SIG-M5 treated with dmso at 0.1 percent for 504 hours (cell line): Measurements from ENCODE around the gene HTR1D.
A peak's percentile ranks its signal among the peaks of the same experiment; 100 is the strongest.

Source experiments
- DNase-seq: peaks from one replicate; lab custom pipeline; 2025; ENCODE audit not compliant: unreplicated experiment; lab: John Stamatoyannopoulos, UW

The HTR1D gene

DNA sequence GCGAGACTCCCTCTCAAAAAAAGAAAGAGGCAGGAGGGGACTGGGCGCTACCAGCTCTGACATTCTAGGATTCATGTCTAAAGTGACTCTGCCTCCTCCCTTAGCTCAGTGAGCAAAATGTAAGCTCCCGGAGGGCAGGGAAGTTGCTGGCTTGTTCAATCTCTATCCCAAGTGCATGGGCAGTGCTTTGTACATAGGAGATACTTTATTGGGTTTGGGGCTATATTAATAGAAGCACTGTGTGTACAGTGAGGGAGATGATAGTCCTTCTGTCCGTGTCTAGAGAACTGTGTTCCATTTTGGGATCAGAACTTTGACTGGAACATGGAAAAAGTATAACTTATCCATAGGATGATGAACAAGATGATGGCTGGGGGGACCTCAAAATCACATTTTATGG is 31.9 kb downstream of the HTR1D start:
- no peak for DNase-seq

DNA sequence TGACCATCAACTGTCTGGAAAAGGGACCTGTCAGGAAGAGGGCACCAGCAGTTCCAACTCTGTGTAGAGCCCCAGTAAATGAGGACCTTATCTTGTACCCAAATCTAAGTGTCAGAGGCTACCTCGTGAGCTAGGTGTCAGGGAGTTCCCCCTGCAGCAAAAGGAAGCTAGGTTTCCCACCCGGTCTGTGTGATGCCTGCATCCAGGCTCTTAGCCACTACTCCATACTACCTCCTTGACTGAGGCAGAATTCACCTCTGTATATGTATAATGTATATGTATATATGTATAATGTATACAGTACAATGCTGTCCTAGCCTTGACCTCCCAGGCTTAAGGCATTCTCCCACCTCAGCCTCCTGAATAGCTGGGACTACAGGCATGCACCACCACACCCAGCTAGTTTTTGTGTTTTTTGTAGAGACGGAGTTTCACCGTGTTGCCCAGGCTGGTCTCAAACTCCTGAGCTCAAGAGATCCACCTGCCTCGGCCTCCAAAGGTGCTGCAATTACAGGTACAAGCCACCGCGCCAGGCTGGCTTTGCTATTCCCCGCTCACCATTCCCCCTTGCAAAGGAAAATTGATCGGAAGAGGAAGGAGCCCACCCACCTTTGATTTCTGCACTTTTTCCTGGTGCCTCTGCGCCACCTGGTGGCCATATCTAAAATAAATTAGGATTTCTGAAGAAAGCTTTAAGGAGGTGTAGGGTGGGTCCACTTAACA is 32.9 kb downstream of the HTR1D start:
- DNase-seq: peak; percentile 19

DNA sequence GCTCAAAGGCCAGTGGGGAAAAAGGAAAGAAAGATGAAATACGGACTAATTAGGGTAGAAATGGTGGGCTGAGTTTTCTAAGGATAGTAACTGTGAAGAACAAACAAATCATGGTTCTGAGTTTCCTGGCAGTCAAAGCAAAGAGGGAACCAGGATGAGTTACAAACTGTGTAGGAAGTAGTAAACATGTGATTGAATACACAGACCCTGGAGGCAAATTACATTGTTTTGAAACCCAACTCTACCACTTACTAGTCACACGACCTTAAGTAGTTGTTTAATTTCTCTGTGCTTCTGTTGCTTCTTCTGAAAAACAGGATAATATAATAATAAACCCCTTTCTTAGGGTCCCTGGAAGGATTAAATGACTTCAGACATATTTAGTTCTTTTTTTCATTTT is 37.4 kb downstream of the HTR1D start:
- DNase-seq: no peak

DNA sequence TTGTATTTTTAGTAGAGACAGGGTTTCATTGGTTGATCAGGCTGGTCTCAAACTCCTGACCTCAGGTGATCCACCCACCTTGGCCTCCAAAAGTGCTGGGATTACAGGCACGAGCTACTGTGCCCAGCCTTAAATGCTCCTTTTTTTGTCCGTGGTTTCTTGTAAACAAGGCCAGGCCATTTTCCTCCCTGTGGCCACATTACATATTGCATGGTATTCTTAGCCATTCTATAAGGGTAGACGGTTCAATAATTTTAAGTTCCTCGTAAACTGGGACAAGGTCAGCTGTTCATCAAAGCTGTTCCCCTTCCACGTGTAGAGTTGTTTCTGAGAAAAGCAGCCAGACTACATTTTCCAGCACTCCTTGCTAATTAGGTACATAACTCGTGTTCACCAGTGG is 38.4 kb downstream of the HTR1D start:
- peak; percentile 22 for DNase-seq

DNA sequence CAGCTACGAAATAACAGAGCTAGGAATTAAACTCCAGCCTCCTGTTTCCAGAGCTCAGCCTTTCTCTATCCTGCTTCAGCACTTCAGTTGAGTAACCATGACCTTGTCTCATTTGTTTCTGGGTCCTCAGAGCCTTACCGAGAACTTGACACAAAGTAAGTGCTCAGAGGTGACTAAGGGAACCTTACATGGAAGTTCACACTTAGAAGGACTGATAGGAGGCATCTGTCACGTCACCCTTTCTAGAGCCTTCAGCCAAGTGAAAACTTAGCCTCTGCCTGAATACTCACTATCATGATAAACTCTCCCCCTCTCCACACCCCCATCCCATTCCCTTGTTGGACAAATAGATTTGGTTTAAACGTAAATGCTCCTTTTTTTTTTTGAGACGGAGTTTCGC is 38.9 kb downstream of the HTR1D start:
- DNase-seq: no peak

DNA sequence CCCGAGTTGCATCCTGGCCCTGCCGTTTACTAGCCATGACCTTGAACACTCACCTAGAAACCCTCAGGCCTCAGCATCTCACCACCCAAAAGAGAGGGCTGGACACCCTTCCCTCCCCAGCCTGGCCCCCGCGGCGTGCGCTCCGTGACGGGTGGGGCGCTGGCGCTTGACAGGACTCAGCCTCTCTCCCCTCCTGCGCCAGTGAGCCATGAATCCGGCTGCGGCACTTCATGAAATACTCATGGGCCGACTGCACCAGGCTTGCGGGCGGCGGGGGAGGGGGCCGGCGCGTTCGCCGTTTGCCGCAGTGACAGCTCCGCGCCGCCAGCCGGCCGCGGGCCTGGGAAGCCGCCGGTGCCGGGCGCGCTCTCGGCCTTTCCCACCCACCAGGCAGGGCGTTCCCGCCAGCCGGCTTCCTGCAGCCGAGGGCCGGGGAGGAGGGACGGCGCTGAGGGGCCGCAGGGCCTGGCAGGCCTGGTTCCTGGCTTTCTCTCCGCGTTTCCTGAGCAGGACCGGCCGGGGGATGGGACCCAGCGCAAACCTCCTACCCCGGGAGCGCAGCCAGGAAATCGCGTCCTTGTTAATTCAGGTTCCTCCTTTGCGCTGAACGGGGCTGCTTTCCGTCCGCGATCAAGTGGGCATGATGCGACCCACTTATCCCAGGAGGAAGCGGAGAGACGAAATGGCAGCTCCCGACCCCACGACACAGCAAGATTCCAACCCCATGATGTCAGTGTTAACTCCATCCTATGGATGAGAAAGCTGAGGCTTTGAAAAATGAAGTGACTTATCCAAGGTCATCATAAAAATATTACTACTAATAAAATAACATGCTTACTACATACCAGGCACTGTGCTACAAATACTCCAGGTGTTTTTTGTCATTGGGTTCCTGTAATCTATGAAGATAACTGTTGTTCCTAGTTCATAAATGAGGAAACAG is 39.6 kb downstream of the HTR1D start:
- DNase-seq: peak; percentile 21

DNA sequence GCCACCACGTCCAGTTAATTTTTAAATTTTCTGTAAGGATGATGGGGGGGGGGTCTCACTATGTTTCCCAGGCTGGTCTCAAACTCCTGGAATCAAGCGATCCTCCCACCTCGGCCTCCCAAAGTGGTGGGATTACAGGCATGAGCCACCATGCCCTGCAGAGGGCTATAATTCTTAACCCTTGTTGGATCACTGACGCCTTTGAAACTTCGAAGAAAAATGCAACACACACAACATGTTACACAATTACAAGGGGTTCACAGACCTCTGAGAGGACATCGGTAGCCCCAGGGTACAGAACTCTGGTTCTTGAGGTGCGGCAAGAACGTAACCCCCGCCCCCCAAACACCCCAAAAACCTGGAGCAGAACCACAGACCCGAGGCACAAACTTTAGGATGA is 40.3 kb downstream of the HTR1D start:
- no peak for DNase-seq

DNA sequence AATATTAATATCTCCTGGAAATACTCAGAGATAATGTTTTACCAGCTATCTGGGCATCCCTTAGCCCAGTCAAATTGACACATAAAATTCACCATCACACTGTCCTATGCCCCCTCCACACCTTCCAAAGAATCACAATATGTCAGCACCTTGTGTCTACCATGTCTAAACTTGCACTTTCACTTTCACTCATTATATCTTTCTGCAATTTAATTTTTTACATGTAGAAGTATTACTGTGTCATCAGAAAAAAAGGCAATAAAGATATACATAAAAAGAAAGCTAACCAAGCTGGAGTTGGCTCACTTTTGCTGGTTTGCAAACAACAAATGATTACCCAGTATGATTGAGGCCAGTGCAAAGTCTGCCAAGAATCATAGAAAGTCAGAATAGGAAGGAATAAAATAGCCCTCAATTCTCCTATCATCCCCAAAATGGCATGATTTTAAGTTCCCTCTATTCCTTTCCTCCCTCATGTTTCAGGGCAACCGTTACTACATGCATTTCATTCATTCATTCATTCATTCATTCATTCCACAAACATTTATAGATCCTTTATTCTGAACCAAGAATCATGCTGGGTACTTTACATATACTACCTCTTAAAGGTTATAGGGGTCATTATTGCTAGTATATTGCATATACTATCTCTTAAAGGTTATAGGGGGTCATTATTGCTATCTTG is 42.7 kb downstream of the HTR1D start:
- no peak for DNase-seq

DNA sequence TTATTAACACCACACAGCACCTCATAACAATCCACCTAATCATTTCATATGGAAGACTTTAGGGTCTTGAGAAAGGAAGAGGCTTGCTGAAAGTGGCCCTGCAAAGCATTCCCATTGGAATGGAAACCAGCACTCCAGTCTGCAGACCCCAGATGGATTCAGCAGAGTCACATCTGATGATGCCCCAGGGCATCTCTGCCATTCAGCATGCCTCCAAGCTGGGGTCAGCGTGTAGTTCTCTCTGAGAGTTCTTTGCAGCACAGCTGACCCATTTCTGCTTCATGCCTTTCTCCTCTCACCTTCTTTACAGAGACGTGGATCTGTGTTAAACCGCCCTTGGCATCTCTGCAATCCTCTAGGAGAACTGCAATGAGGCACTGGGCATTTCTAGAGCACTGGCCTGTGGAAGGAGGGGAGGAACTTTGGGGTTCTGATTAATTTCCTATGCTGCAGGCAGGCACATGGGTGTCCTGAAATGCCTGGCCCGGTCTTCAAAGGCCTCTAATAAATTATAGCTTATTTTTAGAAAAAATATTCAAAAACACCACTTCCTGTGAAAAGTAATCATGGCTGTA is 46.0 kb downstream of the HTR1D start:
- DNase-seq: no peak

DNA sequence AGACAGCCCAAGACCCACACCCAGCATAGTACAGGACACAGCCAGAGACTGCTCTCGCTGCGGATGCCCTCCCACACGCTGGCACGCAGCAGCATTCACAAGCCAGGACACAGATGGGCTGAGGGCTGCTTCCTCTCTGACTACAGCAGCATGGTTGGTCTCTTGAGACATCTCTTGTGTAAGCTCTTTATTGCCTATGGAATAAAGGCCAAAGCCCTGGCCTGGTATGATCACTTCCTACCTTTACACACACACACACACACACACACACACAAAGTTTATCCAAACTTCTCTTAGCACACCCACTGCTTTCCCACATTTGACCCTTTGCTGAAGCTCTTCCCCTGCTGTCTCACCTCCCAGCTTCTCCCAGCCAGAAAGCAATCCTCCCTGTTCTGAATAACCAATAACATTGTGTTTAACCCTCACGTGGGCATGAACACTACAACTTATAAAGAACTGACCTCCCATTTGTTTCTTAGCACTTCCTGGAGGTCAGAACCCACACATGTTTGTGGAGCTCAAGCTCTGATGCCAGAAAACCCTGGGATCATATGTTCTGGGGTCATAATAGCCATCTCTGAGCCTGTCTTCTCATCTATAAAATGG is 47.5 kb downstream of the HTR1D start:
- DNase-seq: peak; percentile 84

DNA sequence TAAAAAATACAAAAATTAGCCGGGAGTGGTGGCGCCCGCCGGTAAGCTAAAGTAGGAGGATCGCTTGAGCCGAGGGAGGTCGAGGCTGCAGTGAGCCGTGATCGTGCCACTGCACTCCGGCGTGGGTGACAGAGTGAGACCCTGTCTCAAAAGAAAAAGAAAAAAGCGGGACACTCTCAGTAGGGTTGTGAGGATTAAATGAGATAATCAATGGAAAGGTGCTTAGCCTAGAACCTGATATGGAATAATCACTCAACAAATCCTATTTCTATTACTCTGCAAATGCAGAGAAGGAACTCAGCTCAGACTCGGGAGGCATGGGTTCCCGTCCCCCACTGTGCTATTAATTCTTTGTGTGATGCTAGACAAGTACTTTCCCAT is 48.1 kb downstream of the HTR1D start:
- no peak for DNase-seq

DNA sequence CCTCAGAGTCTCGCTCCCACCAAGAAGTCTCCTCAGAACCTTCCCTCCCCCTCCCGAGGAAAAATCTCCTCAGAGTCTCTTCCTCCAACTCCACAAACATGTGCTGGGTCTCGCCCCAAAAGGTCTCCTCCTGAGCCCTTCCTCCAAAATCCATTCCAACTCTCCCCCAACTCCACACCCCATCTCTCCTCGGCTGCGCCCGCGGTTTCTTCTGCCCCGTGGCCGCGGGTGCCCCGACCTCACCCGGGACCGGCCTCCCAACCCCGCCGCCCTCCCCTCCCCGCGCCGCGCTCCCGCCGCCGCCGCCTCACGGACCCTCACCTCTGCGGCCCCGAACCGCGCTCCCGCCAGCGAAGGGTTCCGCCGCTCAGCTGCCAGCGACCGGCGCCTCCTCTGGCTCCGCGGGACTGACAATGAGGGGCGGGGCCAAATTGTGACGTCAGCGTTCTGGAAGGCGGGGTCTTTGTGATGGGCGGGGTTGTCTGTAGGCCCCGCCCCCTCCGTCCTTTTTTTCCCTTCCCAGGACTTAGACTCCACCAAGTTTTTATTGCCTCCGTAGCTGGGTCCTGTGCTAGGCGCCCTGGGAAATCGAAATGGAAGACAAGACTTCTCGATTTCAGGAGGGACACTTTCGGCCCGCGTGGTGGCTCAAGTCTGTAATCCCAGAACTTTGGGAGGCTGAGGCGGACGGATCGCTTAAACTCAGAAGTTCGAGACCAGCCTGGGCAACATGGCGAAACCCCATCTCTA is 48.7 kb downstream of the HTR1D start, which contains the start of gene LUZP1:
TSS of gene LUZP1 (minus strand) at position 412 of the 750 bp plus-strand sequence.
- peak; percentile 65 for DNase-seq

DNA sequence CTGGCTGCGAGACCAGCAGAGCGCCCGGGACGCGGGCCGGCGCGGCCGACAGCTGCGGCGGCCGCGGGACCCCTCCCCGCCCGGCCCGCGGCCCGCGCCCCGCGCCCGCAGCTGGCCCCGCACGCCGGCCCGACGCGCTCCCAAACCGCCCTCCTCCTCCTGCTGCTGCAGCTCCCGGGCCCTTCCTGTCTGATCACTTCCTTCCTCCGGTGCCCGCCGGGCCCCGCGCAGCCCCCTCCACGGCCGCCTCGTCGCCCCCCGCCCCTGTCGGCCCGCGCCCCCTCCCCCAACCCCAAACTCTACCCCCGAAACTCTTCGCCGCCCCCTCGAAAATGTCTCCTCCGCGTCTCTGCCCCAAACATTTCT is 49.2 kb downstream of the HTR1D start:
- peak; percentile 47 for DNase-seq

DNA sequence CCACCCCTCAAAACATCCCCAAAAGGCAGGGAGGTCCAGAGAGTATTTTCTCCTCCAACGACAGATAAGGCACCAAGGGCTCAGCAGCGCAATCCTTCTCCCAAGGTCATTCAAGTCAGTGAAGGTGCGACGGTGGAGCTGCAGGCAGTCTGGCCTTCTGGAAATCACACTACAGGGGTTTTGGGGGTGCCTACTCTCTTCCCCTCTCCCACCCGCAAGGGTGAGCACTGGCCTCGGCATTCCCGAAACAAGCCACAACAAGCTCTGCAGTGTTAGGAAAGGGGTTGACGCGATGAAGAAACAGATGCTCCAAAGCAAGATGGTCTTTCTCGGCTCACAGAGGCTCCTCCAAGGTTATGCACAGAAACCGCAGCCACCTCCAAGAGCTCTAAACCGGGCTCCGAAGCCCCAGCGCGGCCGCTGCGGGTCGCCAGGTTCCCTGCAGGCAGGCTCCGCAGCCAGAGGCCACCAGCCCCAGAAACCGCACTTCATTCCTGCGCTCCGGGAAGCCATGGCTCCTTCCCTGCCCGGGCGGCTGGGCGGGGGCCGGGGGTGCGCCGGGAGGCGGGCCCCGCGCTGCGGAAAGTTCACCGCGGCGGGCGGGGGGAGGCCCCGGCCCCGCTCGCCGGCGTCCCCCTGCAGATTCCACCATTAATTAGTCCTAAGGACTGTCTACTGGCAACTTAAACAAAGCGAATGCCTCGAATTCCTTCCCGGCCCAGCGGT is 49.8 kb downstream of the HTR1D start:
- peak; percentile 45 for DNase-seq

DNA sequence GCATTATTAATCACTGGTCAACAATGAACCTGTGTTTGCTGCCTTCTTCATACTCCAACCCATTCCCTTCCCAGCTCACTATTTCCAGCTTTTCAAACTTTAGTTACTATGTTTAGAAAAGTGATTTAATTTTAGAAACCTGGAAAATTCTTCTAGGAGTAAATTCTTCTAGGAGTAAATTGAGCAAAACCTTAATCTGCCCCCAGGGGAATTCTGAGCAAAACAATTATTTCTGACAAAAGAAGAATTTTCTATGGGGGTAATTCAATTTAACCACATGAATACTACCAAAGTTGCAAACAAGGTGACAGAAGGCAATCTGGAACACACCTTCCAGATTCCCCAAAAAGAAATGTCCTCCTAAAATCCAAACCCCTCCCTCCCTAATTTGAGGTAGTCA is 50.4 kb downstream of the HTR1D start:
- DNase-seq: no peak

DNA sequence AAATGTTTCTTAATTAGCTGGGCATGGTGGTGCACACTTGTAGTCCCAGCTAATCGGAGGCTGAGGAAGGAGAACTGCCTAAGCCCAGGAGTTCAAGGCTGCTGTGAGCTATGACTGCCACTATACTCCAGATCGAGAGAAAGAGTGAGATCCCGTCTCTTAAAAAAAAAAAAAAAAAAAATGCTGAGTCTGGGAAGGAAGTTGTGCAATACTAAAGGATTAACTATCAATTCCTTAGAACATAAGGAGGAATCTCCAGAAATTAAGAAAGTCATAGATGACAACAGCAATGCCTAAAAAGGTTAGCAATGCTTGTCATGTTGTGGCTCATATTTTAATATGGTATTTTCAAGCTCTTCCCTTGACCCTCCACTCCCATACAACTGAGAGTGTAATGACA is 53.9 kb downstream of the HTR1D start:
- DNase-seq: no peak

DNA sequence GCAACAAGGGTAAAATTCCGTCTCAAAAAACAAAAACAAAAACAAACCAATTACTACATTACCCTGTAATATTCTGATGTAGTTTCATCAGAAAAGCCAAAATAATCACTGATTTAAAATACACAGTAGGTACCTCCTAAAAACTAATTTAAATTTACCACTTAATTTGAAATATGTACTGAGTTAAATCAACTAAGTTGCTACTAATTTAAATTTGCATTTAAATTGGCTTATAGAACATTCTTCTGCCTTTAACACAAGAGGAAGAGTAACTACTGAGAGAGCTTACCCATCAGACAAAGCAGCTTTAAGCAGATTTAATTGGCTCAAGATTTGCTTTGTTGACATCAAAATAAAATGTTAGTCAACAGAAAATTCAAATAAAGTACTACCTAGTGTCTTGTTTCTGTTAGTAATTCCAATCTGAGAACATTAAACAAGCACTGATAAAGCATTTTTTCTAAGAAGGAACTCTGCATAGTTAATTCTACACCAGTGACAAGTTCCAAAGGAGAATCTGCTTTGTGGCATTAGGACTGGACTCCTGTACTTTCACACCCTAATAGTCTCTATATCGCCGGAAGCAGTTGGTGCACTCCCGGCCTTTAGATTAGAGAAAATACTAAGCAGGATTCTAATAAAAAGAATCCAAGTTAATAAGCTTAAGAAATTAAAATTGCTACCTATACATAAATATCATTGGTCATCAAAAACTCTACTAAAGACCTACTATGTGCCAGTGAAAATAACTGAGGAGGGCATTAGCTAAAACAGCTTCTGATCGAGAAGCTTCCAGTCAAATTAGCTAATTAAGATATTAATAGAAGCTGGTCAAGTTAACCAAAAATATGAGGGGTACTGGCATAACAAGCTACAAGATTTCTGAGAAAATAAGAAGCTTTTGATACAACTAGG is 57.1 kb downstream of the HTR1D start:
- no peak for DNase-seq

DNA sequence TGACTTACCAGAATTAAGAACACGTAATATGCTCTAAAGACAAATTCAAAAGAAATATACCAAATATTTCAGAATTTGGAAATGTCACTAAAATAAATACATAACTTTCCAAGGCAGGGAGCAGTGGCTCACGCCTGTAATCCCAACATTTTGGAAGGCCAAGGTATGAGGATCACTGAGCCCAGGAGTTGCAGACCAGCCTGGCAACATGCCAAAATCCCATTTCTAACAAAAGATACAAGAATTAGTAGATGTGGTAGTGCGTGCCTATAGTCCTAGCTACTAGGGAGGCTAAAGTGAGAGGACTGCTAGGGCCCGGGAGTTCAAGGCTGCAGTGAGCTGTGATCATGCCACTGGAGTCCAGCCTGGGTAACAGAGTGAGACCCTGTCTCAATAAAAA is 60.4 kb downstream of the HTR1D start:
- DNase-seq: no peak
